Liver (tissue), 9 donors: ENCODE measurements around the gene PPARD. TPM values are rescaled to one million over a fixed set of nuclear protein-coding genes. Genes with fewer than 3 reads are reported as not detected.
A peak's percentile ranks its signal among the peaks of the same experiment; 100 is the strongest.

Experiments used
- DNase-seq: peaks from one replicate; pipeline ENCODE4 v3.0.0-alpha.2; 2017; ENCODE audit warnings: low spot score
- H3K27ac ChIP-seq, 2 donors: one replicate each; pipeline ENCODE4 v1.7.0; 2013; ENCODE audit warnings: inconsistent platforms in 2 of 2, low read length in 2 of 2, control low read depth in 1 of 2, low read depth in 1 of 2, mild to moderate bottlenecking in 1 of 2
- H3K27me3 ChIP-seq, 4 donors: one replicate each; pipeline versions ENCODE4 v1.6.1 to v1.7.0; 2013; ENCODE audit warnings: low read length in 3 of 4, inconsistent platforms in 1 of 4, mild to moderate bottlenecking in 1 of 4, moderate library complexity in 1 of 4; ENCODE audit not compliant: control insufficient read depth in 4 of 4, insufficient read depth in 4 of 4
- H3K36me3 ChIP-seq, 4 donors: one replicate each; pipeline versions ENCODE4 v1.6.1 to v1.7.0; 2013; ENCODE audit warnings: low read length in 3 of 4, mild to moderate bottlenecking in 3 of 4, low read depth in 1 of 4, moderate library complexity in 1 of 4; ENCODE audit not compliant: control insufficient read depth in 4 of 4, insufficient read depth in 3 of 4
- H3K4me1 ChIP-seq, 4 donors: one replicate each; pipeline versions ENCODE4 v1.6.1 to v1.7.0; 2013; ENCODE audit warnings: low read length in 3 of 4, mild to moderate bottlenecking in 3 of 4, moderate library complexity in 1 of 4; ENCODE audit not compliant: control insufficient read depth in 4 of 4, insufficient read depth in 4 of 4
- H3K4me3 ChIP-seq, 3 donors: one replicate each; pipeline versions ENCODE4 v1.6.1 to v1.7.0; 2013; ENCODE audit warnings: low read length in 3 of 3, control low read depth in 1 of 3, low read depth in 1 of 3, mild to moderate bottlenecking in 1 of 3
- H3K9ac ChIP-seq, 2 donors: one replicate each; pipeline ENCODE4 v1.7.0; 2013; ENCODE audit warnings: low read length in 2 of 2, mild to moderate bottlenecking in 2 of 2, moderate library complexity in 2 of 2, control low read depth in 1 of 2, low read depth in 1 of 2
- H3K9me3 ChIP-seq, 4 donors: one replicate each; pipeline versions ENCODE4 v1.6.1 to v1.7.0; 2013; ENCODE audit warnings: low read length in 3 of 4; ENCODE audit not compliant: control insufficient read depth in 4 of 4
- ATF3 ChIP-seq: IDR thresholded peaks from 2 replicates; pipeline ENCODE4 v1.6.1; 2016; ENCODE audit warnings: antibody characterized with exemption
- CTCF ChIP-seq: fragments of 150-350 bp; IDR thresholded peaks from 2 replicates; pipeline ENCODE4 v1.5.1; 2017; ENCODE audit warnings: improper control_type of control experiment, low read depth, low read length; ENCODE audit not compliant: missing input control
- EGR1 ChIP-seq, 2 donors: IDR thresholded peaks; 2 replicates each; pipeline ENCODE4 v1.6.1; 2016 to 2018; ENCODE audit warnings: antibody characterized with exemption in 2 of 2, low read depth in 2 of 2
- FOXA1 ChIP-seq: IDR thresholded peaks from 2 replicates; pipeline ENCODE4 v1.6.1; 2016; ENCODE audit warnings: antibody characterized with exemption
- FOXA2 ChIP-seq: IDR thresholded peaks from 2 replicates; pipeline ENCODE4 v1.6.1; 2016; ENCODE audit warnings: antibody characterized with exemption
- GABPA ChIP-seq, 2 donors: IDR thresholded peaks in 1 of 2; conservative IDR thresholded peaks in 1 of 2; 2 replicates each; pipeline ENCODE4 v1.6.1; 2016; ENCODE audit warnings: antibody characterized with exemption in 2 of 2, mild to moderate bottlenecking in 1 of 2, moderate library complexity in 1 of 2
- HNF4A ChIP-seq, 2 donors: conservative IDR thresholded peaks; 2 replicates each; pipeline ENCODE4 v1.6.1; 2016; ENCODE audit warnings: antibody characterized with exemption in 2 of 2, mild to moderate bottlenecking in 2 of 2
- HNF4G ChIP-seq: IDR thresholded peaks from 2 replicates; pipeline ENCODE4 v1.6.1; 2016; ENCODE audit warnings: antibody characterized with exemption
- JUND ChIP-seq, 2 donors: IDR thresholded peaks; 2 replicates each; pipeline ENCODE4 v1.6.1; 2016; ENCODE audit warnings: antibody characterized with exemption in 2 of 2
- MAX ChIP-seq: IDR thresholded peaks from 2 replicates; pipeline ENCODE4 v1.6.1; 2016; ENCODE audit warnings: antibody characterized with exemption
- NR2F2 ChIP-seq: IDR thresholded peaks from 2 replicates; pipeline ENCODE4 v1.6.1; 2016; ENCODE audit warnings: antibody characterized with exemption
- RAD21 ChIP-seq, 2 donors: IDR thresholded peaks; 2 replicates each; pipeline ENCODE4 v1.6.1; 2016; ENCODE audit warnings: antibody characterized with exemption in 2 of 2, mild to moderate bottlenecking in 2 of 2
- REST ChIP-seq: IDR thresholded peaks from 2 replicates; pipeline ENCODE4 v1.6.1; 2016; ENCODE audit warnings: antibody characterized with exemption, mild to moderate bottlenecking
- RXRA ChIP-seq, 2 donors: IDR thresholded peaks; 2 replicates each; pipeline ENCODE4 v1.6.1; 2017 to 2018; ENCODE audit warnings: antibody characterized with exemption in 2 of 2, mild to moderate bottlenecking in 1 of 2
- SP1 ChIP-seq: IDR thresholded peaks from 2 replicates; pipeline ENCODE4 v1.6.1; 2018; ENCODE audit warnings: antibody characterized with exemption, mild to moderate bottlenecking
- TAF1 ChIP-seq: conservative IDR thresholded peaks from 2 replicates; pipeline ENCODE4 v1.6.1; 2016; ENCODE audit warnings: antibody characterized with exemption, mild to moderate bottlenecking
- YY1 ChIP-seq: IDR thresholded peaks from 2 replicates; pipeline ENCODE4 v1.6.1; 2016; ENCODE audit warnings: antibody characterized with exemption, mild to moderate bottlenecking
- ZBTB33 ChIP-seq: IDR thresholded peaks from 2 replicates; pipeline ENCODE4 v1.6.1; 2016; ENCODE audit warnings: antibody characterized with exemption
- WGBS: extraction: QIAGEN DNeasy Blood & Tissue Kit; methylation state at CpG from one replicate; pipeline ENCODE4 v1.1.7; 2013; 5-methylcytosine and 5-hydroxymethylcytosine counted together
- polyA plus RNA-seq, 2 donors: library from polyadenylated mRNA; stranded (reverse) in 1 of 2; unstranded in 1 of 2; fragments of 200-250 nt in 1 of 2; fragments of >200 nt in 1 of 2; fragmentation: Nextera tagmentation in 1 of 2; extraction: Ambion mirVana in 1 of 2; gene quantifications; one replicate each; pipeline versions ENCODE4 v1.2.1 to v1.2.3, GENCODE V29; 2013 to 2015
- total RNA-seq, 2 donors: library from RNA; depleted of rRNA; stranded (reverse); fragments of >200 nt; gene quantifications; one replicate each; pipeline ENCODE4 v1.2.3, GENCODE V29; 2014
- donor health status: healthy.
- donor health status: healthy.
- donor health status: healthy.
- donor health status: healthy.
- donor health status: healthy.

Gene PPARD
- total and polyA plus RNA-seq, 4 donors: 2.1 to 7.8 (median 5.1) TPM

- H3K27ac ChIP-seq: peak overlapping the region; percentile 37 to 72
- TF ChIP-seq REST (peak; percentile 41), HNF4G (no peak), FOXA1 (peak; percentile 60), SP1 (peak; percentile 56), TAF1 (no peak), ZBTB33 (no peak), YY1 (peak; percentile 80), FOXA2 (peak; percentile 37), HNF4A (conservative IDR thresholded peaks at IDR 0.05) (peak; percentile 31 to 79), NR2F2 (no peak), GABPA (IDR thresholded peaks at IDR 0.05 in 1 of 2, conservative IDR thresholded peaks at IDR 0.05 in 1 of 2) (no peak), RAD21 (IDR thresholded peaks at IDR 0.05) (peak in 1 of 2 donors; percentile 49), RXRA (IDR thresholded peaks at IDR 0.05) (peak; percentile 66 to 90), CTCF (peak; percentile 31), MAX (no peak), ATF3 (no peak), JUND (IDR thresholded peaks at IDR 0.05) (peak in 1 of 2 donors; percentile 76), EGR1 (IDR thresholded peaks at IDR 0.05; ENCODE audit: low read depth in 2 of 2) (peak in 1 of 2 donors; percentile 52)
These were observed 86.2 kb downstream of the PPARD start for GRCh38 chr6:35428421-35429149.

More at GRCh38 chr6:35428421-35429149, 86.2 kb downstream of the PPARD start:
- Histone ChIP-seq H3K27me3 (no peaks in the 10 kb centered on the region), H3K36me3 (peaks cover 4 to 10% (median 8%) of the 10 kb centered on the region in 4 donors), H3K4me1 (peaks cover 5 to 22% (median 14%) of the 10 kb centered on the region in 4 donors), H3K4me3 (no peak overlapping the region), H3K9me3 (peaks cover 0 to 2% (median 0%) of the 10 kb centered on the region in 4 donors), H3K9ac (no peak overlapping the region)
- 65% methylated on average over 10 of the region's 10 CpGs for WGBS
- DNase-seq: peak; percentile 47
